GM12864 (cell line): ENCODE data around the gene SORCS1.
A peak's percentile ranks its signal among the peaks of the same experiment; 100 is the strongest.

Experiments used
- DNase-seq: peaks from one replicate; pipeline ENCODE4 v3.0.0-alpha.2; 2011; ENCODE audit warnings: low read depth
- H3K4me3 ChIP-seq: 2 replicates; pipeline ENCODE4 v1.5.1; 2011; ENCODE audit warnings: mild to moderate bottlenecking, low read depth, low read length, control low read depth
- TF ChIP-seq, protein P1 (sequence below): IDR thresholded peaks from 2 replicates; pipeline ENCODE4 v1.5.1; 2011; ENCODE audit warnings: low read depth, mild to moderate bottlenecking, moderate library complexity, low read length, control low read depth, inconsistent platforms; ENCODE audit errors: missing control alignments

SORCS1 gene

DNA sequence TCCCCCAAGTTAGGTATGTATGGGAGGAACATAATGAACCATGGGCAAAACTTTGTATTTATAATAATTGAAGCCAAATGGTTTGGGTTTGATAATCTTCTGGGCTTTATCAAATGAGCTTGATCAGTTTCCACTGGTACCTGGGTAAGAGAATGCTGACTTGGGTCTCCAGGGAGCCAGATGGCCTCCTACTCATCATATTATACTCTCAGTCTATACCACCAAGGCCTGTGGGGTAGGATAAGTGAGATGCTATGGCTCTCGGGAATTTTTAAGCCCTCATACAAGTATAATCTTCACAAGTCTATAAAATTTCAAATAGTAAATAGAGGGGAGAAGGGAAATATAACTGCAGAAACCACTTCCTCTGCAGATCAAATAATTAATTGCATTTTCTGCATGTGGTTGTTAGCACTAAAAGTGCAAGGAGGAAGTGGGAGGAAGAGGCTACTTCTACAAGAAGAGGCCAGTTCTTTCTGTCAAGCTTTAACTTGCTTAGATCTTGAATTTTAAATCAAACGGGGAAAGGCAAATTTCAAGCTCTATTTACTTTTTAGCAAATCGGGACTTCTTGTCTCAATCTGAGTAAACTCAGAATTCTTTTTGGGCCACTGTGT is 349.0 kb downstream of the SORCS1 start:
- TF ChIP-seq, protein P1, sequence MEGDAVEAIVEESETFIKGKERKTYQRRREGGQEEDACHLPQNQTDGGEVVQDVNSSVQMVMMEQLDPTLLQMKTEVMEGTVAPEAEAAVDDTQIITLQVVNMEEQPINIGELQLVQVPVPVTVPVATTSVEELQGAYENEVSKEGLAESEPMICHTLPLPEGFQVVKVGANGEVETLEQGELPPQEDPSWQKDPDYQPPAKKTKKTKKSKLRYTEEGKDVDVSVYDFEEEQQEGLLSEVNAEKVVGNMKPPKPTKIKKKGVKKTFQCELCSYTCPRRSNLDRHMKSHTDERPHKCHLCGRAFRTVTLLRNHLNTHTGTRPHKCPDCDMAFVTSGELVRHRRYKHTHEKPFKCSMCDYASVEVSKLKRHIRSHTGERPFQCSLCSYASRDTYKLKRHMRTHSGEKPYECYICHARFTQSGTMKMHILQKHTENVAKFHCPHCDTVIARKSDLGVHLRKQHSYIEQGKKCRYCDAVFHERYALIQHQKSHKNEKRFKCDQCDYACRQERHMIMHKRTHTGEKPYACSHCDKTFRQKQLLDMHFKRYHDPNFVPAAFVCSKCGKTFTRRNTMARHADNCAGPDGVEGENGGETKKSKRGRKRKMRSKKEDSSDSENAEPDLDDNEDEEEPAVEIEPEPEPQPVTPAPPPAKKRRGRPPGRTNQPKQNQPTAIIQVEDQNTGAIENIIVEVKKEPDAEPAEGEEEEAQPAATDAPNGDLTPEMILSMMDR = no peak
- no peak for DNase-seq
- no peak overlapping the region for H3K4me3 ChIP-seq

DNA sequence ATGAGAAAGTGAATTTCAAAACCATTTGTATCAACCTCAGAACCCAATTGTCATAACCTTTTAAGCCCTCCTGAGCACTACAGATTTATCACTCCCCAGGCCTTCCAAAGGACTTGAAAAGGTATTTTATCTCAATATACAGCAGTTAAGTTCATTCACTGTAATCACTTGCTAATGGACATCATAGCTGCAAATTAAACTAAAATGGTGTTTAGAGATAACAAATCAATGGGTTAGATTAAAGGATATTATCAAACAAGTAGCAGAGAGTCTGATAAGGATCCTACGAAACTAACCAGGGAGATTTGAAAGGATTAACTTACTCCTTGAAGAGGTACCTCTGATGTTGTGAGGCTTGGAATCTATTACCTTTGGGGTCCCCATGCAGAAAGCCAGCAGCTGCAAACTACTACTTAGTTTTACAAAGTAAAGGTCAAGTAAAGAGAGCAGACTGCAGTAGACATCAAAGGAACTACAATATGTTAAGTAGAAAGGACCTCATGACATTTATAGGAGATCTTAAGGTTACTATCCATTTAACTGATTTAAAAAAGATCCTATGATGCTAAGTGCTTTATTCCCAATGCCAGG is 359.4 kb downstream of the SORCS1 start:
- TF ChIP-seq, protein P1 = no peak
- no peak for DNase-seq

DNA sequence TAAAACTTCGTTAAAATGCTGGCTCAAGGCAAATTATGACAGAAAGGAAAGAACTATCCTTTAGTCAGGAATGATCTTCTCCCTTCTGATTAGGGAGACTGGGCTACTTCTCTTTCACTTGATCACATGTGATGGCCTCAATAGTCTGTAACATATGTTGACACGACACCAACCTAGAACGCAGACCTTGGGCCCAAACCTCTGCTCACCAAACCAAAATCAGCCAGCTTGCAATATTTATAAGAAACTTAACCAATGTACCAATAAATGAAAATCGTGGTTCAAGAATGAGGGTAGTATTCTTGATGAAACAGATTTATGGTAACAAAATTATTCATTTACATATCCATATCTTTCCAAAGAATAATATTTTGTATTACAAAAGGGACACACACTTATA is 361.6 kb downstream of the SORCS1 start:
- no peak for DNase-seq
- TF ChIP-seq, protein P1 = no peak
- no peak overlapping the region for H3K4me3 ChIP-seq

More for the DNA sequence above, 359.4 kb downstream of the SORCS1 start:
- no peak overlapping the region for H3K4me3 ChIP-seq

DNA sequence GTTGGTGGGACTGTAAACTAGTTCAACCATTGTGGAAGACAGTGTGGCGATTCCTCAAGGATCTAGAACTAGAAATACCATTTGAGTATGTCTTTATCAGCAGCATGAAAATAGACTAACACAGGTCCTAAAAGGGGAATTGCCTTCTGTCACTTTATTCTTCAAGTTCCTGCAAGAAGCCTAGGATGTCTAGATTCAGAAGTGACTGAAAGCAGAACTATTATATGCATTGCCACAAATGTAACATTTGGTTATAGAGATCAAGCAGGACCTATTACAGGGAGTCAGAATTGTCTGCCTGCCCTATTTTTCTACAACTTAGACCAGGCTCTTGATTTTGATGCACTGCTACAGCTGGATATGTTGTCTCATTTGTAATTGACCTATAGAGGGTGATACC is 364.7 kb downstream of the SORCS1 start:
- TF ChIP-seq, protein P1 = no peak
- no peak for DNase-seq
- H3K4me3 ChIP-seq = no peak overlapping the region

DNA sequence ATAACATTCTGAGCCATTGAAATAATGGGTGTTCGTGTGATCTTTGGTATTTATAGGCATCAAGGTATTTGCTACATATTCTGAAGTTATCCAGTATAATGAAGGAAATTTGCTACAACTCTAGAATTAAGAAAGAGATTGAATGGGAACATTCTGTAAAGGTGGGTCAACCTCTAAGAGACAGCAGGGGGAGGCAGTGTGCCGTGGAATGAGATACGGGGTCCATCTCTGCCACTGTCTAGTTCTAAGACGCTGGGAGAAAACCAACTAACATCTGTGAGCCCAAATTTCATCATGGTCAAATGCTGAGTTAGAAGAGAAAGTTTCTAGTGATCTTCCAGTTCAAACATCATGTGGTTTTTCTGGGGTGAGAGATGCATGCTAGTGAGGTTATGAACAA is 368.9 kb downstream of the SORCS1 start:
- H3K4me3 ChIP-seq = no peak overlapping the region
- peak; percentile 8 for DNase-seq
- TF ChIP-seq, protein P1 = peak; percentile 61

DNA sequence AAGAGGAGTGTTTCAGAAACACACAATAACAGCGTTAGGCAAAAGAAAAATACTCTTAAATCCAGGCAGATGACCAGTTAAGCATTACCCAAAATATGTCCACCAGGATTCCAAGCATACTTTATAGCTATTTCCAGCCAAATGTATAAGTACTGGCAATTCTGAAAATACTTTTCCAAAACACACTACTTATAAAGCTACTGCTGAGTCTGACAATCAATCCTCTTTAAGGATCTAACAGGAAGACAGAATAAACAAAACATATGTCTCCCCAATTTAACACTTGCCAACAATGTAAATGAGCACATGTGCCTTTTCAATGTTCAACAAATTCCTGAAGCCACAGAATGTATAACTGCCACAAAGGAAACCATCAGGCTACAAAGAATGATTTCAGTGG is 370.9 kb downstream of the SORCS1 start:
- H3K4me3 ChIP-seq = no peak overlapping the region
- no peak for DNase-seq
- TF ChIP-seq, protein P1 = no peak

DNA sequence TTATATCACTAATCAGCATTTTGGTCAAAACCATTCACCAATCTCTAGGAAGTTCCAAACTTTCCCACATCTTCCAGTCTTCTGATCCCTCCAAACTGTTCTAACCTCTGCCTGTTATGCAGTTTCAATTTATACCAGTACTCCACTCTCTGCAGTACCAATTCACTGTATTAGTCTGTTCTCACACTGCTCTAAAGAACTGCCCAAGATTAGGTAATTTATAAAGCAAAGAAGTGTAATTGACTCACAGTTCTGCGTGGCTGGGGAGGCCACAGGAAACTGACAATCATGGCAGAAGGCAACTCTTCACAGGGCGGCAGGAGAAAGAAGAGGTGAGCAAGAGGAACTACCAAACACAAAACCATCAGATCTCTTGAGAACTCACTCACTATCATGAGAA is 374.9 kb downstream of the SORCS1 start:
- no peak overlapping the region for H3K4me3 ChIP-seq
- DNase-seq = no peak
- TF ChIP-seq, protein P1 = no peak
